Measurements from ENCODE around the gene UBE2J2. TPM values are rescaled to one million over a fixed set of nuclear protein-coding genes. Genes with fewer than 3 reads are reported as not detected.

The UBE2J2 gene
- total and polyA plus RNA-seq, 4 experiments from 2014 or later, result 79.4 to 96.7 (median 87.8) TPM

DNA sequence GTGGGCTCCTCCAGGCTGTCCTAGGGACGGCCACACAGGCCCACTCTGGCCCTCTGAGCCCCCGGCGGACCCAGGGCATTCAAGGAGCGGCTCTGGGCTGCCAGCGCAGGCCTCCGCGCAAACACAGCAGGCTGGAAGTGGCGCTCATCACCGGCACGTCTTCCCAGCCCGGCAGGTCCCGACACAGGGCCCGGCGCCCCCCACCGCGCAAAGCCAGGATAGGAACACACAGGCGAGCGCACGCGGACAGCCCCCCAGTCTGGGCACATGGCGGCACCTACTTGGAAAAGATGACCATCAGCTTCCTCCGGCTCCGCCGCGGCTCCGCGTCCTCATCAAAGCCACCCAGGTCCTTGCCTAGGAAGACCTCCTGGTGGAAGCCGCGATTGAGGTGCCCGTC is 45.5 kb downstream of the UBE2J2 start:
- peaks cover 0 to 4% (median 0%) of the 10 kb centered on the region in 8 donors for H3K9me3 Mint-ChIP-seq
- CTCF ChIA-PET (ENCODE audit: partially characterized antibody), result interaction anchor here (2.3 kb wide), 1 partner anchor 106 kb away, joined by 10 read pairs; no protein-coding TSS in a partner anchor

DNA sequence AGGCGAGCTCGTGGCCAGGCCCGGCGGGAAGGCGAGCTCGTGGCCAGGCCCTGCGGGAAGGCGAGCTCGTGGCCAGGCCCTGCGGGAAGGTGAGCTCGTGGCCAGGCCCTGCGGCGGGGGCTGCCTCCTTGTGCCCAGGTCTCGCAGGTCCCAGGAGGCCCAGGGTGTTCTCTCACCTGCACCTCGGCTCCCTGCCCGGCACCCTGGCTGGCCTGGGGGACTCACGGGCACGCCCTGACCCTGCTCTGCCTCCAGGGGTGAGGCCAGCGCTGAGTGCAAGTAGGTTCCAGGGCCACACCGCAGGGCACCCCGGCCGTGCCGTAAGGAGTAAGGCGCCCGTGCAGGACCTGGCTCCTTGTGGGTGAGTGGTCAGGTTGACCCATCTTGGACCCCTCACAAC is 46.3 kb downstream of the UBE2J2 start:
- H3K4me3 Mint-ChIP-seq, result no peak overlapping the region
- intact Hi-C loops (cut with micrococcal nuclease), result no loop called here
- CTCF ChIA-PET (ENCODE audit: partially characterized antibody), result interaction anchor here (1.3 to 2.3 kb wide), 2 partner anchors 10 to 105 kb away, joined by 3 to 10 read pairs; no protein-coding TSS in a partner anchor
- H3K27ac Mint-ChIP-seq, result no peak overlapping the region
- peaks cover 46% of the 10 kb centered on the region for H3K36me3 ChIP-seq (ENCODE audit: insufficient read depth, low read length)
- DNase-seq, result no peak
- H3K27me3 ChIP-seq (ENCODE audit: insufficient read depth, low read length), result no peaks in the 10 kb centered on the region
- H3K27me3 Mint-ChIP-seq, result no peaks in the 10 kb centered on the region
- H3K9me3 ChIP-seq (ENCODE audit: control insufficient read depth in 1 of 2, low read length in 2 of 2), result no peaks in the 10 kb centered on the region
- no peak overlapping the region for H3K27ac ChIP-seq (ENCODE audit: low read depth, low read length)
- peaks cover 20% of the 10 kb centered on the region for H3K4me1 ChIP-seq (ENCODE audit: insufficient read depth, low read length)
- POLR2A ChIA-PET (ENCODE audit: partially characterized antibody), result interaction anchor here (1.2 to 2.1 kb wide), 2 partner anchors 12 to 13 kb away, joined by 3 to 7 read pairs; partner anchors contain the start of gene TNFRSF4
- peaks cover 22 to 48% of the 10 kb centered on the region in 2 donors for H3K36me3 Mint-ChIP-seq
- H3K4me1 Mint-ChIP-seq, result peaks cover 14 to 46% (median 28%) of the 10 kb centered on the region in 4 donors
- peaks cover 0 to 6% (median 0%) of the 10 kb centered on the region in 8 donors for H3K9me3 Mint-ChIP-seq
- H3K4me3 ChIP-seq (ENCODE audit: low read length in 2 of 2), result no peak overlapping the region

More for the DNA sequence above, 45.5 kb downstream of the UBE2J2 start:
- H3K27me3 Mint-ChIP-seq, result no peaks in the 10 kb centered on the region
- Histone ChIP-seq H3K36me3 (ENCODE audit: insufficient read depth, low read length) (peaks cover 38% of the 10 kb centered on the region), H3K27ac (ENCODE audit: low read depth, low read length) (no peak overlapping the region), H3K27me3 (ENCODE audit: insufficient read depth, low read length) (no peaks in the 10 kb centered on the region), H3K9me3 (ENCODE audit: control insufficient read depth in 1 of 2, low read length in 2 of 2) (no peaks in the 10 kb centered on the region), H3K4me1 (ENCODE audit: insufficient read depth, low read length) (peaks cover 27% of the 10 kb centered on the region), H3K4me3 (ENCODE audit: low read length in 2 of 2) (no peak overlapping the region)
- H3K27ac Mint-ChIP-seq, result peak overlapping the region in 1 of 7 donors; percentile 31
- H3K4me3 Mint-ChIP-seq, result no peak overlapping the region
- POLR2A ChIA-PET (ENCODE audit: partially characterized antibody), result interaction anchor here (0.6 to 1.2 kb wide), 2 partner anchors 9 to 12 kb away, joined by 3 read pairs; no protein-coding TSS in a partner anchor
- peaks cover 10 to 40% (median 24%) of the 10 kb centered on the region in 4 donors for H3K4me1 Mint-ChIP-seq
- intact Hi-C loops (cut with micrococcal nuclease), result no loop called here
- peaks cover 15 to 40% of the 10 kb centered on the region in 2 donors for H3K36me3 Mint-ChIP-seq
- no peak for DNase-seq

GRCh38 chr1:1226566-1227362 is 46.9 kb downstream of the UBE2J2 start:
- CTCF ChIA-PET (ENCODE audit: partially characterized antibody), result interaction anchor here (1.3 to 2.3 kb wide), 2 partner anchors 10 to 105 kb away, joined by 3 to 10 read pairs; no protein-coding TSS in a partner anchor
- POLR2A ChIA-PET (ENCODE audit: partially characterized antibody), result interaction anchor here (0.8 to 2.1 kb wide), 3 partner anchors 8 to 12 kb away, joined by 3 to 7 read pairs (median 3); partner anchors contain the start of gene TNFRSF4

GRCh38 chr1:1225913-1226312 is 47.7 kb downstream of the UBE2J2 start:
- H3K36me3 ChIP-seq (ENCODE audit: insufficient read depth, low read length), result peaks cover 47% of the 10 kb centered on the region
- CTCF ChIA-PET (ENCODE audit: partially characterized antibody), result interaction anchor here (2.3 kb wide), 1 partner anchor 104 kb away, joined by 10 read pairs; no protein-coding TSS in a partner anchor
- H3K36me3 Mint-ChIP-seq, result peaks cover 25 to 47% of the 10 kb centered on the region in 2 donors

More at GRCh38 chr1:1226566-1227362, 46.9 kb downstream of the UBE2J2 start:
- Mint-ChIP-seq H3K4me1 (peaks cover 14 to 46% (median 28%) of the 10 kb centered on the region in 4 donors), H3K27me3 (no peaks in the 10 kb centered on the region), H3K9me3 (peaks cover 0 to 6% (median 0%) of the 10 kb centered on the region in 8 donors), H3K4me3 (no peak overlapping the region), H3K27ac (no peak overlapping the region), H3K36me3 (peaks cover 23 to 50% of the 10 kb centered on the region in 2 donors)
- no peaks in the 10 kb centered on the region for H3K27me3 ChIP-seq (ENCODE audit: insufficient read depth, low read length)
- peaks cover 20% of the 10 kb centered on the region for H3K4me1 ChIP-seq (ENCODE audit: insufficient read depth, low read length)
- intact Hi-C loops (cut with micrococcal nuclease), result no loop called here
- H3K9me3 ChIP-seq (ENCODE audit: control insufficient read depth in 1 of 2, low read length in 2 of 2), result no peaks in the 10 kb centered on the region
- peaks cover 47% of the 10 kb centered on the region for H3K36me3 ChIP-seq (ENCODE audit: insufficient read depth, low read length)
- H3K4me3 ChIP-seq (ENCODE audit: low read length in 2 of 2), result no peak overlapping the region
- no peak overlapping the region for H3K27ac ChIP-seq (ENCODE audit: low read depth, low read length)
- DNase-seq, result no peak

GRCh38 chr1:1225238-1225845 is 48.3 kb downstream of the UBE2J2 start:
- H3K27me3 Mint-ChIP-seq, result no peaks in the 10 kb centered on the region
- peaks cover 25 to 49% of the 10 kb centered on the region in 2 donors for H3K36me3 Mint-ChIP-seq
- Histone ChIP-seq H3K36me3 (ENCODE audit: insufficient read depth, low read length) (peaks cover 47% of the 10 kb centered on the region), H3K9me3 (ENCODE audit: control insufficient read depth in 1 of 2, low read length in 2 of 2) (no peaks in the 10 kb centered on the region), H3K4me3 (ENCODE audit: low read length in 2 of 2) (no peak overlapping the region), H3K27me3 (ENCODE audit: insufficient read depth, low read length) (no peaks in the 10 kb centered on the region), H3K4me1 (ENCODE audit: insufficient read depth, low read length) (peaks cover 11% of the 10 kb centered on the region), H3K27ac (ENCODE audit: low read depth, low read length) (no peak overlapping the region)
- CTCF ChIA-PET (ENCODE audit: partially characterized antibody), result no interaction called here
- H3K9me3 Mint-ChIP-seq, result peaks cover 0 to 2% (median 0%) of the 10 kb centered on the region in 8 donors
- peak overlapping the region in 2 of 7 donors; percentile 7 to 35 for H3K27ac Mint-ChIP-seq
- H3K4me1 Mint-ChIP-seq, result peaks cover 12 to 42% (median 20%) of the 10 kb centered on the region in 4 donors
- H3K4me3 Mint-ChIP-seq, result peak overlapping the region in 2 of 8 donors; percentile 43 to 59
- POLR2A ChIA-PET (ENCODE audit: partially characterized antibody), result interaction anchor here (2.1 kb wide), 1 partner anchor 11 kb away, joined by 7 read pairs; the partner anchor contains the start of gene TNFRSF4
- no peak for DNase-seq
- intact Hi-C loops (cut with micrococcal nuclease), result no loop called here

More at GRCh38 chr1:1225913-1226312, 47.7 kb downstream of the UBE2J2 start:
- H3K9me3 Mint-ChIP-seq, result peaks cover 0 to 2% (median 0%) of the 10 kb centered on the region in 8 donors
- Histone ChIP-seq H3K9me3 (ENCODE audit: control insufficient read depth in 1 of 2, low read length in 2 of 2) (no peaks in the 10 kb centered on the region), H3K4me3 (ENCODE audit: low read length in 2 of 2) (no peak overlapping the region), H3K27ac (ENCODE audit: low read depth, low read length) (no peak overlapping the region), H3K27me3 (ENCODE audit: insufficient read depth, low read length) (no peaks in the 10 kb centered on the region), H3K4me1 (ENCODE audit: insufficient read depth, low read length) (peaks cover 17% of the 10 kb centered on the region)
- peaks cover 12 to 43% (median 25%) of the 10 kb centered on the region in 4 donors for H3K4me1 Mint-ChIP-seq
- no peak overlapping the region for H3K4me3 Mint-ChIP-seq
- POLR2A ChIA-PET (ENCODE audit: partially characterized antibody), result interaction anchor here (1.1 to 2.1 kb wide), 2 partner anchors 9 to 11 kb away, joined by 3 to 7 read pairs; partner anchors contain the start of gene TNFRSF4
- intact Hi-C loops (cut with micrococcal nuclease), result no loop called here
- DNase-seq, result no peak
- no peaks in the 10 kb centered on the region for H3K27me3 Mint-ChIP-seq
- H3K27ac Mint-ChIP-seq, result peak overlapping the region in 2 of 7 donors; percentile 23 to 35

DNA sequence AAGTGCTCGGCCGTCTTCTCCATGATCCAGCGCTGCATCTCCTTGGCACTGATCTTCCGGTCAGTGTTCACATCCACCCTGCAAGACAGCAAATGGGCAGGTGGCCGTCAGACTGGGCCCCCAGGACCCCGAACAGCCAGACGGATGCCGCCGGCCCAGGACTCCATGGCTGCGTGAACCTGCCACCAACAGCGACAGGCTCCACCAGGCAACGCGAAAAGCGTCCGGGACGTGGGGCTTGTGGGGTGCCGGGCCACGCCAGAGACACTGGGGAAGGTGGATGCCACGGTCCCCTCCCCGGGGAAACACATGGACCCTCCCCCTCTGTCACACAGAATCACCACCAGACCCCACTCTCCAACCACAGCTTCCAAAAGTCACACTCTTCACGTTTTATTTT is 49.8 kb downstream of the UBE2J2 start:
- Histone ChIP-seq H3K4me1 (ENCODE audit: insufficient read depth, low read length) (peaks cover 11% of the 10 kb centered on the region), H3K36me3 (ENCODE audit: insufficient read depth, low read length) (peaks cover 44% of the 10 kb centered on the region), H3K27me3 (ENCODE audit: insufficient read depth, low read length) (no peaks in the 10 kb centered on the region), H3K9me3 (ENCODE audit: control insufficient read depth in 1 of 2, low read length in 2 of 2) (no peaks in the 10 kb centered on the region), H3K27ac (ENCODE audit: low read depth, low read length) (no peak overlapping the region), H3K4me3 (ENCODE audit: low read length in 2 of 2) (no peak overlapping the region)
- Mint-ChIP-seq H3K27me3 (no peaks in the 10 kb centered on the region), H3K9me3 (peaks cover 0 to 2% (median 0%) of the 10 kb centered on the region in 8 donors), H3K36me3 (peaks cover 20 to 45% of the 10 kb centered on the region in 2 donors), H3K4me1 (peaks cover 12 to 38% (median 21%) of the 10 kb centered on the region in 4 donors), H3K27ac (peak overlapping the region in 1 of 7 donors; percentile 30), H3K4me3 (peak overlapping the region in 1 of 8 donors; percentile 35)
- DNase-seq, result no peak
- CTCF ChIA-PET (ENCODE audit: partially characterized antibody), result no interaction called here
- POLR2A ChIA-PET (ENCODE audit: partially characterized antibody), result no interaction called here
- intact Hi-C loops (cut with micrococcal nuclease), result no loop called here

Measured in CD4-positive, alpha-beta memory T cell (primary cell).